NB4 (cell line): ENCODE measurements around the gene OTUD7B.

ENCODE experiments used
- CTCF ChIP-seq: IDR thresholded peaks from one replicate; pipeline ENCODE4 v1.5.1; 2012; ENCODE audit warnings: low read depth, low read length
- MYC ChIP-seq: IDR thresholded peaks from 2 replicates; pipeline ENCODE4 v1.6.1; 2011; ENCODE audit warnings: low read depth, low read length
- POLR2A ChIP-seq: IDR thresholded peaks from 2 replicates; pipeline ENCODE4 v1.6.1; 2011; ENCODE audit warnings: mild to moderate bottlenecking; ENCODE audit not compliant: insufficient read length; ENCODE audit errors: extremely low read depth
- TF ChIP-seq, protein P1 (sequence below): IDR thresholded peaks from 2 replicates; pipeline ENCODE4 v1.6.1; 2011; ENCODE audit warnings: low read depth, low read length

DNA sequence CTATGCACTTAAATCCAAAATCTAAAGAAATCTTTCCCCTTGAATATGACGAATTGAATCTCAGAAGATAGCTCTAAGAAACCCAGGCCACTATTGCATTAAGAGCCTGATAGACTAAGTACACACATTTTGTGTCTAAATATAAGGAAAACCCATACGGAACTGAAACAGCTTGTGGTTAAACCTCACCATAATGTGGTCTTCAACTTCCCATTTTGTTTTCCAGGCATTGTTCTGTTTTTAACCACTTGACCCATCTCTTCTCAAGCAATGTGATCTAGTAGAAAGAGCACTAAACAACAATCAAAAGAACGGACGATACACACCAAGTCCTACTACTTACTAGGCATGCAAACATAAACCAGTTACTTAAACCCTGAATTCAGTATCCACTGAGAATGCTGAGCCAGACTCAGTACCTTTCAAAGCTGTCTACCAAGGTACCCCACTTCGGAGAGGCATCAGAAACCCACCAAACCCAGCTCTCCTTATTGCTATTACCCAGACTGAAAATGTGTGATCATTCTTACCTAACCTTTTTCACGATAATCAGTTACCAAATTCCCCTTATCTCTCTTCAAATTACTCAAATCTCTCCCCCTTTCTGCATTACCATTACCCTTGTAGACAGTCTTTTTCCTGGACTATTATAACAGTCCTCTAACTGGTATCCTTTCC is 12.8 kb downstream of the OTUD7B start:
- TF ChIP-seq CTCF (no peak), POLR2A (no peak), MYC (peak; percentile 74; the same call in 1 of the 2 replicates)
- TF ChIP-seq, protein P1, sequence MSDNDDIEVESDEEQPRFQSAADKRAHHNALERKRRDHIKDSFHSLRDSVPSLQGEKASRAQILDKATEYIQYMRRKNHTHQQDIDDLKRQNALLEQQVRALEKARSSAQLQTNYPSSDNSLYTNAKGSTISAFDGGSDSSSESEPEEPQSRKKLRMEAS = peak; percentile 50
